Calu3 (cell line): Measurements from ENCODE around the gene KDSR. TPM values are rescaled to one million over a fixed set of nuclear protein-coding genes. Genes with fewer than 3 reads are reported as not detected.

Experiments
- BruUV-seq: library from RNA; stranded (reverse); fragments of 400-500 nt; replicated peaks from 2 replicates; lab custom pipeline; 2021; lab: Mats Ljungman, UMichigan
- CTCF ChIA-PET: fragments of 300-600 bp; sonication (Branson Sonifier 250); formaldehyde crosslinking; loops from one replicate; lab custom pipeline; 2022; ENCODE audit warnings: antibody characterized with exemption; lab: Charles Lee
- DNase-seq: peaks from one replicate; pipeline ENCODE4 v3.0.0; 2022
- H3K27ac Mint-ChIP-seq: one replicate; pipeline ENCODE4 v1.8.0; 2022; ENCODE audit warnings: mixed read lengths; ENCODE audit not compliant: unreplicated experiment
- H3K27me3 Mint-ChIP-seq: one replicate; pipeline ENCODE4 v1.8.0; 2022; ENCODE audit warnings: mixed read lengths; ENCODE audit not compliant: unreplicated experiment
- H3K36me3 Mint-ChIP-seq: one replicate; pipeline ENCODE4 v1.8.0; 2022; ENCODE audit warnings: mild to moderate bottlenecking, moderate library complexity, mixed read lengths; ENCODE audit not compliant: insufficient read depth, unreplicated experiment
- H3K4me1 Mint-ChIP-seq: one replicate; pipeline ENCODE4 v1.8.0; 2022; ENCODE audit warnings: mild to moderate bottlenecking, low read depth, mixed read lengths; ENCODE audit not compliant: unreplicated experiment
- H3K4me3 Mint-ChIP-seq: one replicate; pipeline ENCODE4 v1.8.0; 2022; ENCODE audit warnings: mild to moderate bottlenecking, low read depth, moderate library complexity, mixed read lengths; ENCODE audit not compliant: unreplicated experiment
- H3K9me3 Mint-ChIP-seq: one replicate; pipeline ENCODE4 v1.8.0; 2022; ENCODE audit warnings: low read depth, mixed read lengths; ENCODE audit not compliant: unreplicated experiment
- CTCF ChIP-seq: fragments of 200-600 bp; IDR thresholded peaks from one replicate; pipeline ENCODE4 v1.8.0; 2022; ENCODE audit warnings: antibody characterized with exemption; ENCODE audit not compliant: unreplicated experiment
- intact Hi-C: fragments of 100-400 bp; cut with micrococcal nuclease; formaldehyde crosslinking; loops from one replicate; pipeline ENCODE4 v1.10.0; 2022; ENCODE audit not compliant: unreplicated experiment
- total RNA-seq: library from RNA; stranded (reverse); gene quantifications from 2 replicates; pipeline ENCODE4 v1.2.3, GENCODE V29; 2022

Gene KDSR
- total RNA-seq, 1 experiment from 2014 or later: 53.3 TPM

DNA sequence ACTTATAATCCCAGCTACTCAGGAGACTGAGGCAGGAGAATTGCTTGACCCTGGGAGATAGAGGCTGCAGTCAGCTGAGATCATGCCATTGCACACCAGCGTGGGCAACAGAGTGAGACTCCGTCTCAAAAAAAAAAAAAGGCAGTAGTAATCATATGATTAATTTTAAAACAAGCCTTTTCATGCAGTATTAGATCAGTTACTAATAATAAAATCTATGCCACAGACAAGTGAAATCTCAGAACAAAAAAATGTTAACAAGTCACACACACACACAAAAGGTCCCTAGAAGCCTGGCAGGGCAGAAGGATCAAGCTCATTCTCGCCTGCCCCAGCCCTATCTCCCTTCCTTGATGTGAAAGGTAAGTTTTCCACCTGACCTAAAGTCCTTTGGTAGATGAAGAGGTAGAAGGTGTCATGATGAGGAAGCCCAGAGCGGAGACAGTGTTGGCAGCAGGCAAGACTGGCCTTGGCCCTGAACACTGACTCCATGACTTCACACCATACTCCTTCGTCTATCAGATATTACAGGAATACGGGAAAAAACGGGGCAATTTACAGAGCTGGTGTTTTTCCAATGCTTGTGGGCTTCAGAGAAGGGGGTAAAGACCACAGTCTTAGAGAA, 10.6 kb downstream of the KDSR start:
- H3K4me3 Mint-ChIP-seq: no peak overlapping the region
- CTCF ChIA-PET: no interaction called here
- H3K27ac Mint-ChIP-seq: no peak overlapping the region
- no peak for DNase-seq
- H3K9me3 Mint-ChIP-seq: no peaks in the 10 kb centered on the region
- intact Hi-C loops: no loop called here
- BruUV-seq: no TSS peak
- H3K36me3 Mint-ChIP-seq: peaks cover 42% of the 10 kb centered on the region
- no peak for TF ChIP-seq CTCF
- H3K27me3 Mint-ChIP-seq: no peaks in the 10 kb centered on the region
- no peaks in the 10 kb centered on the region for H3K4me1 Mint-ChIP-seq

DNA sequence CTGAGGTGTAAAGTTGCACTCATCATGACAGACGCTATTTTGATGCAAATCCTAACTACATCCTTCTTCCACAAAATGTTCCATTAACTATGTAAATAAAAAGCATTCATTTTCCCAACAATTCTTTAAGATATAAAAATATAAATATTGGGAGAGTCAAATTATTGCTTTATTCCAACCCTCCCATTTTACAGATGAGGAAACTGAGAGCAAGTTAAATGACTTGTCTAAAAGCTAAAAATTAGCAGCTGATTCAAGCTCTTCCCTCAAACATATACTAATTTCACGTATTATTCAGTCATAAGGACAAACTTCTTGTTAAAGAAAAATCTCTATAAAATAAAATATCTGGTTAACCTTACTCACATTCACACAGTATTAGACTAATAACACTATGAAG, 16.8 kb downstream of the KDSR start:
- H3K27ac Mint-ChIP-seq: no peak overlapping the region
- peaks cover 43% of the 10 kb centered on the region for H3K36me3 Mint-ChIP-seq
- H3K27me3 Mint-ChIP-seq: no peaks in the 10 kb centered on the region
- no peak for DNase-seq
- intact Hi-C loops: no loop called here
- no peaks in the 10 kb centered on the region for H3K9me3 Mint-ChIP-seq
- BruUV-seq: no TSS peak
- CTCF ChIA-PET: no interaction called here
- no peak overlapping the region for H3K4me3 Mint-ChIP-seq
- TF ChIP-seq CTCF: no peak
- peaks cover 3% of the 10 kb centered on the region for H3K4me1 Mint-ChIP-seq

DNA sequence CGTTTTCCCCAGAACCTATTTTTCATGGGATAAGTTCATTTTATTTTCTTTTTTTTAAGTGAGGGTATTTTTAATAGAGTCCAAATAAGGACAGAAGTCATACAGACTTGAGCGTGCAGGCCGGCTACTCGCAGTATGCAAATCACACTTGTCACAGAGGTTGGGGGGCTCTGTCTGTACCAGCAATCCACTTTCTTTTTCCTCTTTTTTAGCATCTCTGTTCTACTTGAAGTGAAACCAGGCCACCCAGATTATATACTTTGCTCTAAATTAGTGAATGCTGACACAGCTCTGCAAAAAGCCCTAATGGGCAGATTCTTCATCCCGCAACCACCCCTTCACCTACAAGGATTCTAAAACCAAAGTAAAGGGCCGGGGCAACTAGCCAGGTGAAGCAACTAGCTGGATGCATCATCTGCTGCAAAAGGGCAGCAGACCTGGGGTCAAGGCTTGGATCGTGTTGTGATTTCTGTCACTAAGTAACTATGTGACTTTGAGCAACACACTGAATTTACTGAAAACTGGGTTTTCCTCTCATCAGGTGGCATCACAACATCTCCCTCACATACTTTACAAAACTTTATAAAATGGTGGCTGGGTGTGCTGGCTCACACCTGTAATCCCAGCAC, 18.4 kb downstream of the KDSR start:
- Mint-ChIP-seq H3K27ac (no peak overlapping the region), H3K36me3 (peaks cover 41% of the 10 kb centered on the region), H3K4me1 (peaks cover 7% of the 10 kb centered on the region), H3K9me3 (no peaks in the 10 kb centered on the region), H3K4me3 (no peak overlapping the region), H3K27me3 (no peaks in the 10 kb centered on the region)
- intact Hi-C loops: no loop called here
- DNase-seq: no peak
- BruUV-seq: no TSS peak
- CTCF ChIA-PET: interaction anchor here (0.8 kb wide), 1 partner anchor 19 kb away, joined by 3 read pairs; no protein-coding TSS in a partner anchor
- TF ChIP-seq CTCF: no peak

- Mint-ChIP-seq H3K36me3 (peaks cover 34% of the 10 kb centered on the region), H3K4me3 (no peak overlapping the region), H3K27me3 (no peaks in the 10 kb centered on the region), H3K27ac (no peak overlapping the region), H3K9me3 (no peaks in the 10 kb centered on the region), H3K4me1 (peaks cover 7% of the 10 kb centered on the region)
- TF ChIP-seq CTCF: no peak
- no peak for DNase-seq
- intact Hi-C loops: no loop called here
- CTCF ChIA-PET: no interaction called here
- no TSS peak for BruUV-seq
These were observed 20.4 kb downstream of the KDSR start for GRCh38 chr18:63346480-63347183.
